K562 (cell line): Measurements from ENCODE around the gene SLC9A1. TPM values are rescaled to one million over a fixed set of nuclear protein-coding genes. Genes with fewer than 3 reads are reported as not detected.

Source experiments
- ATAC-seq: fragments of 200-7000 bp; cut with Tn5 transposase; 3 replicates; pipeline ENCODE4 v1.9.1; 2020; ENCODE audit warnings: moderate library complexity
- BruUV-seq: library from RNA; stranded (reverse); fragments of 400-500 nt; replicated peaks from 2 replicates; lab custom pipeline; 2021; lab: Mats Ljungman, UMichigan
- CTCF ChIA-PET: fragments of 300-600 bp; formaldehyde crosslinking; extraction: SDS; loops from one replicate; lab custom pipeline; 2021; ENCODE audit warnings: low intra/inter-chr PET ratio; lab: Yijun Ruan, JAX
- POLR2A ChIA-PET: fragments of 300-600, 350-650 bp; sonication (Branson Sonifier 250); formaldehyde crosslinking; extraction: SDS; loops from one replicate; lab custom pipeline; 2021; ENCODE audit warnings: antibody characterized with exemption, inconsistent platforms; lab: Yijun Ruan, JAX
- DNase-seq, 4 experiments: peaks; one replicate each; pipeline versions ENCODE4 v3.0.0 to v3.0.0-alpha.2; 2011 to 2018; ENCODE audit warnings: low spot score in 3 of 4, mixed read lengths in 3 of 4; ENCODE audit errors: extremely low read depth in 1 of 4
- FAIRE-seq: peaks from 2 replicates; lab custom pipeline; 2011; peaks lifted over from hg19 to GRCh38; lab: Jason Lieb, UNC
- H2AFZ ChIP-seq: 2 replicates; pipeline ENCODE4 v1.6.0; 2011; ENCODE audit warnings: low read depth, low read length, control low read depth, inconsistent platforms
- H3K27ac ChIP-seq: fragments of 200-600 bp; 3 replicates; pipeline ENCODE4 v1.8.0; 2011; ENCODE audit warnings: low read depth, mild to moderate bottlenecking, control low read depth, inconsistent platforms, low read length, moderate library complexity, mixed read lengths; ENCODE audit errors: extremely low read depth
- H3K27me3 ChIP-seq, 2 experiments: fragments of 300-600 bp in 1 of 2; 2 replicates in 1 of 2; 3 replicates in 1 of 2; pipeline versions ENCODE4 v1.6.0 to v1.8.0; 2011; ENCODE audit warnings: inconsistent platforms in 2 of 2, low read length in 2 of 2, mild to moderate bottlenecking in 1 of 2, mixed read lengths in 1 of 2, moderate library complexity in 1 of 2; ENCODE audit not compliant: control insufficient read depth in 2 of 2, insufficient read depth in 2 of 2
- H3K36me3 ChIP-seq: fragments of 300-600 bp; 3 replicates; pipeline ENCODE4 v1.8.0; 2011; ENCODE audit warnings: mild to moderate bottlenecking, low read length, inconsistent platforms; ENCODE audit not compliant: control insufficient read depth, insufficient read depth
- H3K4me1 ChIP-seq, 2 experiments: fragments of 200-600 bp in 1 of 2; replicated peaks in 1 of 2; 2 replicates in 1 of 2; 3 replicates in 1 of 2; pipeline versions ENCODE4 v1.5.1 to v1.8.0; 2011; ENCODE audit warnings: inconsistent platforms in 2 of 2, low read length in 2 of 2, mild to moderate bottlenecking in 1 of 2, mixed read lengths in 1 of 2, moderate library complexity in 1 of 2; ENCODE audit not compliant: control insufficient read depth in 2 of 2, insufficient read depth in 2 of 2
- H3K4me2 ChIP-seq: 2 replicates; pipeline ENCODE4 v1.6.1; 2011; ENCODE audit warnings: low read length, control low read depth, inconsistent platforms, mixed read lengths; ENCODE audit not compliant: insufficient read depth
- H3K4me3 ChIP-seq: fragments of 200-600 bp; sonication (generic), shearing (Covaris generic); 2 replicates; pipeline ENCODE4 v1.5.1; 2016; ENCODE audit warnings: control low read depth, inconsistent platforms
- H3K79me2 ChIP-seq: fragments of 200-600 bp; 3 replicates; pipeline ENCODE4 v1.8.0; 2011; ENCODE audit warnings: low read length, inconsistent platforms; ENCODE audit not compliant: control insufficient read depth, insufficient read depth
- H3K9ac ChIP-seq, 2 experiments: 2 replicates each; pipeline versions ENCODE4 v1.6.0 to v1.6.1; 2011; ENCODE audit warnings: low read depth in 2 of 2, low read length in 2 of 2, control low read depth in 1 of 2, inconsistent platforms in 1 of 2, mild to moderate bottlenecking in 1 of 2, mixed read lengths in 1 of 2; ENCODE audit not compliant: insufficient read depth in 1 of 2
- H3K9me1 ChIP-seq: one replicate; pipeline ENCODE4 v1.6.0; 2011; ENCODE audit warnings: inconsistent platforms, mild to moderate bottlenecking, low read length, moderate library complexity; ENCODE audit not compliant: control insufficient read depth, insufficient read depth
- H3K9me3 ChIP-seq: replicated peaks from 2 replicates; pipeline ENCODE4 v1.5.1; 2011; ENCODE audit warnings: low read depth, low read length, inconsistent platforms; ENCODE audit not compliant: control insufficient read depth, insufficient read depth
- H4K20me1 ChIP-seq: replicated peaks from 2 replicates; pipeline ENCODE4 v1.6.1; 2011; ENCODE audit warnings: low read length, inconsistent platforms, mixed read lengths; ENCODE audit not compliant: control insufficient read depth, insufficient read depth
- CBFB ChIP-seq: sonication (generic); formaldehyde crosslinking; IDR thresholded peaks from 2 replicates; pipeline ENCODE4 v1.4.0; 2020; ENCODE audit warnings: mild to moderate bottlenecking, missing genetic modification reagents
- CEBPG ChIP-seq, 3 experiments: fragments of 200-800 bp in 1 of 3; sonication (Bioruptor generic) in 1 of 3; sonication (generic) in 1 of 3; formaldehyde crosslinking in 1 of 3; IDR thresholded peaks in 2 of 3; conservative IDR thresholded peaks in 1 of 3; 2 replicates each; pipeline versions ENCODE4 v1.6.1 to v1.8.0; 2016 to 2022; ENCODE audit warnings: missing compliant biosample characterization in 2 of 3, missing genetic modification characterization in 2 of 3, mild to moderate bottlenecking in 1 of 3, missing genetic modification reagents in 1 of 3
- CHD4 ChIP-seq: fragments of 200-600 bp; sonication (generic); IDR thresholded peaks from 3 replicates; pipeline ENCODE4 v1.6.1; 2012; ENCODE audit warnings: low read depth, mild to moderate bottlenecking, mixed read lengths, low read length, inconsistent platforms; ENCODE audit not compliant: insufficient read depth, insufficient replicate concordance, poor library complexity, severe bottlenecking
- CTCF ChIP-seq, 3 experiments: IDR thresholded peaks in 2 of 3; conservative IDR thresholded peaks in 1 of 3; 2 replicates each; pipeline ENCODE4 v1.5.1; 2011 to 2012; ENCODE audit warnings: low read length in 3 of 3, mild to moderate bottlenecking in 3 of 3, control low read depth in 2 of 3, improper control_type of control experiment in 1 of 3, inconsistent platforms in 1 of 3, low read depth in 1 of 3, mixed read lengths in 1 of 3, moderate library complexity in 1 of 3; ENCODE audit not compliant: insufficient read depth in 2 of 3
- ELK1 ChIP-seq: sonication (generic); formaldehyde crosslinking; IDR thresholded peaks from 2 replicates; pipeline ENCODE4 v1.8.1; 2022; ENCODE audit warnings: missing genetic modification reagents
- ETS2 ChIP-seq: IDR thresholded peaks from 2 replicates; pipeline ENCODE4 v1.6.1; 2016; ENCODE audit warnings: borderline replicate concordance, missing genetic modification characterization, mild to moderate bottlenecking, moderate library complexity, missing compliant biosample characterization; ENCODE audit not compliant: poor library complexity, severe bottlenecking
- HOXB6 ChIP-seq: fragments of 250-450 bp; sonication (Bioruptor Pico); IDR thresholded peaks from 2 replicates; pipeline ENCODE4 v1.5.1; 2022; ENCODE audit warnings: mild to moderate bottlenecking, borderline replicate concordance
- IRF9 ChIP-seq: fragments of 450-650 bp; IDR thresholded peaks from 2 replicates; pipeline ENCODE4 v1.6.1; 2016; ENCODE audit warnings: missing biosample characterization, missing genetic modification characterization
- KLF10 ChIP-seq: fragments of 250-450 bp; sonication (Bioruptor Pico); IDR thresholded peaks from 2 replicates; pipeline ENCODE4 v1.6.1; 2021; ENCODE audit warnings: matching md5 sums
- MTA3 ChIP-seq: fragments of 450-650 bp; formaldehyde crosslinking; IDR thresholded peaks from 2 replicates; pipeline ENCODE4 v1.6.1; 2017; ENCODE audit warnings: mild to moderate bottlenecking, borderline replicate concordance
- NFATC3 ChIP-seq: fragments of 450-650 bp; IDR thresholded peaks from 2 replicates; pipeline ENCODE4 v1.6.1; 2017; ENCODE audit warnings: mild to moderate bottlenecking
- PCBP2 ChIP-seq: fragments of 200-400 bp; formaldehyde crosslinking; IDR thresholded peaks from 2 replicates; pipeline ENCODE4 v1.6.1; 2018; ENCODE audit warnings: low read length, low read depth, mild to moderate bottlenecking, moderate library complexity; ENCODE audit not compliant: poor library complexity, severe bottlenecking
- POLR2B ChIP-seq: fragments of 450-650 bp; IDR thresholded peaks from 2 replicates; pipeline ENCODE4 v1.6.1; 2018; ENCODE audit warnings: low read depth; ENCODE audit not compliant: partially characterized antibody
- RB1 ChIP-seq: fragments of 450-650 bp; IDR thresholded peaks from 2 replicates; pipeline ENCODE4 v1.6.1; 2017; ENCODE audit warnings: low read depth, mild to moderate bottlenecking
- SNRNP70 ChIP-seq: fragments of 200-400 bp; formaldehyde crosslinking; optimal IDR thresholded peaks from 2 replicates; pipeline ENCODE3; 2017; ENCODE audit warnings: low read depth, low read length
- ZBTB7A ChIP-seq: IDR thresholded peaks from 2 replicates; pipeline ENCODE4 v1.6.1; 2011; ENCODE audit warnings: low read depth, mild to moderate bottlenecking, low read length, moderate library complexity, borderline replicate concordance; ENCODE audit not compliant: control insufficient read depth
- WGBS: fragments of 100-300 bp; shearing (Covaris generic); methylation state at CpG from one replicate; pipeline ENCODE4 v1.1.6; 2016; ENCODE audit warnings: low coverage, mixed read lengths; ENCODE audit not compliant: insufficient coverage; ENCODE audit errors: missing lambda C conversion rate; 5-methylcytosine and 5-hydroxymethylcytosine counted together
- in situ Hi-C: fragments of 300-500 bp; cut with MboI; formaldehyde crosslinking; loops from 4 replicates; pipeline ENCODE4 v1.15.0; 2018; ENCODE audit warnings: inconsistent platforms, mixed read lengths
- intact Hi-C: fragments of 100-400 bp; cut with micrococcal nuclease; formaldehyde crosslinking; loops from 2 replicates; pipeline ENCODE4 v1.14.2; 2022
- polyA plus RNA-seq, 8 experiments: library from polyadenylated mRNA; depleted of rRNA in 4 of 8; stranded (reverse) in 5 of 8; unstranded in 3 of 8; fragments of >200 nt; fragmentation: Nextera tagmentation in 2 of 8; fragmentation: Illumina TruSeq in 1 of 8; extraction: Ambion mirVana in 2 of 8; extraction: Trizol in 1 of 8; gene quantifications; 2 replicates each; pipeline versions ENCODE4 v1.2.1 to v1.2.3, GENCODE V29; 2011 to 2014; ENCODE audit warnings: inconsistent platforms in 1 of 8, missing spikeins in 1 of 8
- total RNA-seq, 7 experiments: library from RNA; depleted of rRNA in 6 of 7; stranded (reverse); fragments of >200 nt in 6 of 7; fragmentation: Illumina TruSeq in 2 of 7; extraction: Trizol in 2 of 7; gene quantifications; 2 replicates each; pipeline versions ENCODE4 v1.2.1 to v1.2.3, GENCODE V29; 2011 to 2021; ENCODE audit warnings: low replicate concordance in 1 of 7

The SLC9A1 gene
- total and polyA plus RNA-seq, 9 of the 15 experiments (the other 6 are each of a cell fraction or from before 2014, with no cell fraction given) = 0.59 to 14.4 (median 2.0) TPM

- ATAC-seq (peak; percentile 30; the same call in 2 of the 3 replicates), FAIRE-seq (peak; percentile 15), DNase-seq (no peak)
- peaks cover 33 to 36% of the 10 kb centered on the region in 2 experiments for H3K4me1 ChIP-seq
- peaks cover 15% of the 10 kb centered on the region for H3K9me1 ChIP-seq
- no peaks in the 10 kb centered on the region; the same call in 2 of the 3 replicates for H3K79me2 ChIP-seq
- intact Hi-C loops = no loop called here
- H2AFZ ChIP-seq = no peak overlapping the region
- no peaks in the 10 kb centered on the region; the same call in 1 of the 2 replicates for H4K20me1 ChIP-seq
- peaks cover 8% of the 10 kb centered on the region; the same call in 1 of the 3 replicates for H3K36me3 ChIP-seq
- H3K4me2 ChIP-seq = no peak overlapping the region
- H3K27ac ChIP-seq = no peak overlapping the region
- WGBS = 69% methylated on average over 5 of the region's 5 CpGs
- in situ Hi-C loops = no loop called here
- no peak overlapping the region for H3K4me3 ChIP-seq
- H3K27me3 ChIP-seq = no peaks in the 10 kb centered on the region
- ChIA-PET POLR2A (interaction anchor here (0.6 to 15.5 kb wide), 6 partner anchors 7 to 262 kb away, joined by 3 to 380 read pairs (median 8); partner anchors contain the start of gene SLC9A1), CTCF (interaction anchor here (1.1 kb wide), 1 partner anchor 149 kb away, joined by 7 read pairs; no protein-coding TSS in a partner anchor)
- H3K9me3 ChIP-seq = no peaks in the 10 kb centered on the region
- peak overlapping the region in 1 of 2 experiments; percentile 41; a peak in 1 of 4 replicates for H3K9ac ChIP-seq
- no TSS peak for BruUV-seq
- no peak for TF ChIP-seq SNRNP70
- TF ChIP-seq NFATC3 = no peak
- no peak for TF ChIP-seq RB1
- no peak for TF ChIP-seq ETS2 (tag)
- TF ChIP-seq ZBTB7A = peak; percentile 24; the same call in 1 of the 2 replicates
- TF ChIP-seq CTCF (IDR thresholded peaks at IDR 0.05 in 2 of 3, conservative IDR thresholded peaks at IDR 0.05 in 1 of 3; ENCODE audit: insufficient read depth in 2 of 3, low read depth in 1 of 3, low read length in 3 of 3) = peak; percentile 38 to 59 (median 42); a peak in 5 of 6 replicates
- no peak for TF ChIP-seq POLR2B
- TF ChIP-seq PCBP2 = no peak
- no peak for TF ChIP-seq ELK1
- TF ChIP-seq CHD4 = no peak
- no peak for TF ChIP-seq CBFB (CRISPR knock-in tag)
- TF ChIP-seq KLF10 (CRISPR knock-in tag) = no peak
- TF ChIP-seq IRF9 = no peak
- TF ChIP-seq HOXB6 (CRISPR knock-in tag) = no peak
- no peak for TF ChIP-seq CEBPG (CRISPR knock-in tag; IDR thresholded peaks at IDR 0.05)
- TF ChIP-seq CEBPG (tag; conservative IDR thresholded peaks at IDR 0.05 in 1 of 2, IDR thresholded peaks at IDR 0.05 in 1 of 2) = no peak
- TF ChIP-seq MTA3 = no peak
Measured at GRCh38 chr1:27135541-27136235, 19.2 kb downstream of the SLC9A1 start.
